SK-N-SH (cell line): ENCODE data around the gene IGSF9B. TPM values are rescaled to one million over a fixed set of nuclear protein-coding genes. Genes with fewer than 3 reads are reported as not detected.
A peak's percentile ranks its signal among the peaks of the same experiment; 100 is the strongest.

Experiments
- CTCF ChIA-PET: fragments of 300-600, 350-600 bp; formaldehyde crosslinking; extraction: SDS; loops from one replicate; lab custom pipeline; 2021; lab: Yijun Ruan, JAX
- POLR2A ChIA-PET: fragments of 350-600 bp; sonication (Branson Sonifier 250); formaldehyde crosslinking; extraction: SDS; loops from one replicate; lab custom pipeline; 2020; ENCODE audit warnings: antibody characterized with exemption, inconsistent platforms; lab: Yijun Ruan, JAX
- DNase-seq: peaks from one replicate; pipeline ENCODE4 v3.0.0; 2012
- H2AFZ ChIP-seq: fragments of 200-600 bp; sonication (generic); 2 replicates; pipeline ENCODE4 v1.8.1; 2016; ENCODE audit warnings: antibody characterized with exemption, mild to moderate bottlenecking, low read depth
- H3F3A ChIP-seq: fragments of 200-600 bp; sonication (generic); replicated peaks from 2 replicates; pipeline ENCODE3; 2016; ENCODE audit warnings: antibody characterized with exemption, mild to moderate bottlenecking; ENCODE audit not compliant: insufficient read depth
- H3K27ac ChIP-seq, 2 experiments: fragments of 200-500 bp in 1 of 2; fragments of 200-600 bp in 1 of 2; sonication (Bioruptor generic) in 1 of 2; sonication (generic), shearing (Covaris generic) in 1 of 2; 2 replicates each; pipeline versions ENCODE4 v1.5.1 to v1.6.1; 2014 to 2016; ENCODE audit warnings: low read depth in 2 of 2, inconsistent platforms in 1 of 2, low read length in 1 of 2, mild to moderate bottlenecking in 1 of 2, mixed read lengths in 1 of 2
- H3K27me3 ChIP-seq: fragments of 200-600 bp; sonication (generic), shearing (Covaris generic); 2 replicates; pipeline ENCODE4 v1.6.1; 2016; ENCODE audit warnings: mixed run types; ENCODE audit not compliant: insufficient read depth
- H3K36me3 ChIP-seq, 2 experiments: fragments of 200-500 bp in 1 of 2; fragments of 200-600 bp in 1 of 2; sonication (Bioruptor generic) in 1 of 2; sonication (generic) in 1 of 2; replicated peaks in 1 of 2; 2 replicates each; pipeline versions ENCODE3 to v1.5.1; 2014 to 2016; ENCODE audit warnings: low read length in 1 of 2, mild to moderate bottlenecking in 1 of 2; ENCODE audit not compliant: insufficient read depth in 2 of 2, control insufficient read depth in 1 of 2
- H3K4me1 ChIP-seq, 2 experiments: fragments of 200-500 bp in 1 of 2; fragments of 200-600 bp in 1 of 2; sonication (Bioruptor generic) in 1 of 2; sonication (generic), shearing (Covaris generic) in 1 of 2; 2 replicates each; pipeline versions ENCODE4 v1.5.1 to v1.6.1; 2014 to 2016; ENCODE audit warnings: low read depth in 1 of 2, low read length in 1 of 2, mixed run types in 1 of 2; ENCODE audit not compliant: insufficient read depth in 2 of 2, control insufficient read depth in 1 of 2
- H3K4me2 ChIP-seq: fragments of 200-600 bp; sonication (generic), shearing (Covaris generic); 2 replicates; pipeline ENCODE4 v1.6.1; 2017; ENCODE audit warnings: mixed run types
- H3K4me3 ChIP-seq, 2 experiments: fragments of 200-500 bp in 1 of 2; fragments of 200-600 bp in 1 of 2; sonication (Bioruptor generic) in 1 of 2; sonication (generic), shearing (Covaris generic) in 1 of 2; 2 replicates each; pipeline versions ENCODE4 v1.5.1 to v1.8.1; 2014 to 2016; ENCODE audit warnings: low read depth in 2 of 2, inconsistent platforms in 1 of 2, low read length in 1 of 2, mild to moderate bottlenecking in 1 of 2, mixed read lengths in 1 of 2, moderate library complexity in 1 of 2
- H3K79me2 ChIP-seq: fragments of 200-600 bp; sonication (generic); 2 replicates; pipeline ENCODE4 v1.8.1; 2017; ENCODE audit warnings: mild to moderate bottlenecking; ENCODE audit not compliant: insufficient read depth
- H3K9ac ChIP-seq: fragments of 200-600 bp; sonication (generic); 2 replicates; pipeline ENCODE4 v1.6.1; 2017; ENCODE audit warnings: mixed run types
- H3K9me2 ChIP-seq: fragments of 200-600 bp; sonication (generic); 2 replicates; pipeline ENCODE4 v1.6.1; 2017; ENCODE audit warnings: mixed run types
- H3K9me3 ChIP-seq: fragments of 200-600 bp; sonication (generic); 2 replicates; pipeline ENCODE4 v1.6.1; 2017; ENCODE audit warnings: mixed run types, mild to moderate bottlenecking, moderate library complexity
- H4K20me1 ChIP-seq: fragments of 200-600 bp; sonication (generic); 2 replicates; pipeline ENCODE4 v1.6.1; 2017; ENCODE audit warnings: mild to moderate bottlenecking, mixed run types; ENCODE audit not compliant: insufficient read depth
- CTCF ChIP-seq: fragments of 200-600 bp; sonication (generic); IDR thresholded peaks from 2 replicates; pipeline ENCODE4 v1.6.1; 2017; ENCODE audit warnings: antibody characterized with exemption, mild to moderate bottlenecking, moderate library complexity
- ELF1 ChIP-seq: IDR thresholded peaks from 2 replicates; pipeline ENCODE4 v1.4.0; 2012
- FOXM1 ChIP-seq: IDR thresholded peaks from 2 replicates; pipeline ENCODE4 v1.4.0; 2012; ENCODE audit warnings: low read depth, mild to moderate bottlenecking
- GATA2 ChIP-seq: sonication (generic); formaldehyde crosslinking; IDR thresholded peaks from 2 replicates; pipeline ENCODE4 v1.5.0; 2020; ENCODE audit warnings: mild to moderate bottlenecking, missing genetic modification reagents
- PBX3 ChIP-seq: IDR thresholded peaks from 2 replicates; pipeline ENCODE4; 2012
- POLR2AphosphoS5 ChIP-seq: IDR thresholded peaks from 2 replicates; pipeline ENCODE4 v1.6.1; 2012; ENCODE audit warnings: low read depth, low read length
- RCOR1 ChIP-seq: fragments of 150-350 bp; IDR thresholded peaks from 2 replicates; pipeline ENCODE4 v1.6.1; 2017; ENCODE audit warnings: antibody characterized with exemption, low read length
- TAF1 ChIP-seq: IDR thresholded peaks from 2 replicates; pipeline ENCODE4 v1.6.1; 2012; ENCODE audit warnings: low read depth, mild to moderate bottlenecking, low read length, moderate library complexity, borderline replicate concordance
- ZBTB33 ChIP-seq: IDR thresholded peaks from 2 replicates; pipeline ENCODE4 v1.4.0; 2012; ENCODE audit warnings: low read depth, borderline replicate concordance
- WGBS: methylation state at CpG from one replicate; pipeline ENCODE4 v1.1.6; 2017; ENCODE audit warnings: low lambda C conversion rate; 5-methylcytosine and 5-hydroxymethylcytosine counted together
- polyA plus RNA-seq, 3 experiments: library from polyadenylated mRNA; depleted of rRNA; stranded (reverse); fragments of >200 nt; gene quantifications; 2 replicates each; pipeline ENCODE4 v1.2.3, GENCODE V29; 2012
- TF ChIP-seq, protein P1 (sequence below): IDR thresholded peaks from 2 replicates; pipeline ENCODE4 v1.6.1; 2012; ENCODE audit warnings: mild to moderate bottlenecking, low read depth, low read length, moderate library complexity

Gene IGSF9B
- polyA plus RNA-seq, 1 of the 3 experiments (the other 2 are of a cell fraction), result 0.41 TPM

- no peaks in the 10 kb centered on the region for H3K36me3 ChIP-seq
- no peak overlapping the region for H3K4me2 ChIP-seq
- H3K4me3 ChIP-seq, result no peak overlapping the region
- no peak overlapping the region for H2AFZ ChIP-seq
- H3K9me3 ChIP-seq, result no peaks in the 10 kb centered on the region
- H3K27ac ChIP-seq, result peak overlapping the region in 1 of 2 experiments; percentile 68; a peak in 2 of 4 replicates
- H3F3A ChIP-seq, result no peaks in the 10 kb centered on the region
- ChIA-PET CTCF (interaction anchor here (0.7 to 5.4 kb wide), 8 partner anchors 11 to 60 kb away, joined by 3 to 23 read pairs (median 5); no protein-coding TSS in a partner anchor), POLR2A (interaction anchor here (0.6 to 0.8 kb wide), 2 partner anchors 22 to 139 kb away, joined by 3 to 4 read pairs; no protein-coding TSS in a partner anchor)
- H3K9ac ChIP-seq, result no peak overlapping the region
- no peaks in the 10 kb centered on the region; the same call in 1 of the 2 replicates for H3K27me3 ChIP-seq
- 46% methylated on average over 14 of the region's 15 CpGs for WGBS
- H3K79me2 ChIP-seq, result no peaks in the 10 kb centered on the region
- no peaks in the 10 kb centered on the region for H3K9me2 ChIP-seq
- peaks cover 0 to 36% of the 10 kb centered on the region in 2 experiments; a peak in 2 of 4 replicates for H3K4me1 ChIP-seq
- DNase-seq, result no peak
- TF ChIP-seq, protein P1, sequence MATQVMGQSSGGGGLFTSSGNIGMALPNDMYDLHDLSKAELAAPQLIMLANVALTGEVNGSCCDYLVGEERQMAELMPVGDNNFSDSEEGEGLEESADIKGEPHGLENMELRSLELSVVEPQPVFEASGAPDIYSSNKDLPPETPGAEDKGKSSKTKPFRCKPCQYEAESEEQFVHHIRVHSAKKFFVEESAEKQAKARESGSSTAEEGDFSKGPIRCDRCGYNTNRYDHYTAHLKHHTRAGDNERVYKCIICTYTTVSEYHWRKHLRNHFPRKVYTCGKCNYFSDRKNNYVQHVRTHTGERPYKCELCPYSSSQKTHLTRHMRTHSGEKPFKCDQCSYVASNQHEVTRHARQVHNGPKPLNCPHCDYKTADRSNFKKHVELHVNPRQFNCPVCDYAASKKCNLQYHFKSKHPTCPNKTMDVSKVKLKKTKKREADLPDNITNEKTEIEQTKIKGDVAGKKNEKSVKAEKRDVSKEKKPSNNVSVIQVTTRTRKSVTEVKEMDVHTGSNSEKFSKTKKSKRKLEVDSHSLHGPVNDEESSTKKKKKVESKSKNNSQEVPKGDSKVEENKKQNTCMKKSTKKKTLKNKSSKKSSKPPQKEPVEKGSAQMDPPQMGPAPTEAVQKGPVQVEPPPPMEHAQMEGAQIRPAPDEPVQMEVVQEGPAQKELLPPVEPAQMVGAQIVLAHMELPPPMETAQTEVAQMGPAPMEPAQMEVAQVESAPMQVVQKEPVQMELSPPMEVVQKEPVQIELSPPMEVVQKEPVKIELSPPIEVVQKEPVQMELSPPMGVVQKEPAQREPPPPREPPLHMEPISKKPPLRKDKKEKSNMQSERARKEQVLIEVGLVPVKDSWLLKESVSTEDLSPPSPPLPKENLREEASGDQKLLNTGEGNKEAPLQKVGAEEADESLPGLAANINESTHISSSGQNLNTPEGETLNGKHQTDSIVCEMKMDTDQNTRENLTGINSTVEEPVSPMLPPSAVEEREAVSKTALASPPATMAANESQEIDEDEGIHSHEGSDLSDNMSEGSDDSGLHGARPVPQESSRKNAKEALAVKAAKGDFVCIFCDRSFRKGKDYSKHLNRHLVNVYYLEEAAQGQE, result no peak
- TF ChIP-seq TAF1, result no peak
- no peak for TF ChIP-seq FOXM1
- no peak for TF ChIP-seq CTCF
- no peak for TF ChIP-seq RCOR1
- no peak for TF ChIP-seq ZBTB33
- no peak for TF ChIP-seq PBX3
- no peak for TF ChIP-seq ELF1
- no peak for TF ChIP-seq GATA2 (CRISPR knock-in tag)
- no peak for TF ChIP-seq POLR2AphosphoS5
- no peaks in the 10 kb centered on the region for H4K20me1 ChIP-seq
Measured at GRCh38 chr11:133985981-133986944, 29.5 kb upstream of the IGSF9B start.
